Thyroid gland (tissue), 4 donors: Measurements from ENCODE around the gene TRIM71. TPM values are rescaled to one million over a fixed set of nuclear protein-coding genes. Genes with fewer than 3 reads are reported as not detected.

Experiments
- DNase-seq, 2 donors: peaks; one replicate each; pipeline ENCODE4 v3.0.0-alpha.2; 2019
- H3K27ac ChIP-seq, 3 donors: fragments of 200-600 bp; sonication (generic); 1 replicate in 2 of 3; 2 replicates in 1 of 3; pipeline ENCODE4 v1.5.1; 2016 to 2019; ENCODE audit warnings: mild to moderate bottlenecking in 1 of 3, moderate library complexity in 1 of 3
- H3K27me3 ChIP-seq: fragments of 200-600 bp; sonication (generic); one replicate; pipeline ENCODE4 v1.5.1; 2019
- H3K36me3 ChIP-seq, 2 donors: fragments of 200-600 bp; sonication (generic); one replicate each; pipeline ENCODE4 v1.5.1; 2016 to 2019
- H3K4me1 ChIP-seq, 2 donors: fragments of 200-600 bp; sonication (generic); one replicate each; pipeline ENCODE4 v1.5.1; 2017 to 2019
- H3K4me3 ChIP-seq, 3 donors: fragments of 200-600 bp; sonication (generic); replicated peaks in 1 of 3; 1 replicate in 2 of 3; 2 replicates in 1 of 3; pipeline ENCODE4 v1.5.1; 2016; ENCODE audit warnings: mild to moderate bottlenecking in 1 of 3
- H3K9me3 ChIP-seq: fragments of 200-600 bp; sonication (generic); one replicate; pipeline ENCODE4 v1.5.1; 2017
- POLR2A ChIP-seq, 2 donors: fragments of 450-650 bp; IDR thresholded peaks; one replicate each; pipeline ENCODE4 v1.6.1; 2017; ENCODE audit warnings: antibody characterized with exemption in 2 of 2, mild to moderate bottlenecking in 2 of 2, moderate library complexity in 1 of 2
- WGBS, 2 donors: methylation state at CpG; one replicate each; pipeline ENCODE4 v1.1.5; 2017; 5-methylcytosine and 5-hydroxymethylcytosine counted together
- intact Hi-C: fragments of 100-400 bp; cut with DNase I; formaldehyde crosslinking; loops from one replicate; pipeline ENCODE4 v1.15.1; 2023
- total RNA-seq, 4 donors: library from RNA; depleted of rRNA; stranded (reverse); fragments of >200 nt; gene quantifications; one replicate each; pipeline ENCODE4 v1.2.3, GENCODE V29; 2016
- TF ChIP-seq, protein P1 (sequence below), 6 experiments: fragments of 200-600 bp in 3 of 6; fragments of 450-650 bp in 3 of 6; sonication (generic) in 3 of 6; IDR thresholded peaks; one replicate each; pipeline ENCODE4 v1.5.1; 2016 to 2019; ENCODE audit warnings: antibody characterized with exemption in 6 of 6, mild to moderate bottlenecking in 2 of 6, inconsistent platforms in 1 of 6, moderate library complexity in 1 of 6

TRIM71 gene
- total RNA-seq, 4 donors from 2014 or later = under 0.01 to 0.15 (median 0.13) TPM; not detected in 1

GRCh38 chr3:32897001-32897601, 79.3 kb downstream of the TRIM71 start:
- 92 to 93% methylated on average over 8 of the region's 8 CpGs for WGBS, 2 donors
- no peak overlapping the region for H3K4me3 ChIP-seq
- DNase-seq = no peak
- TF ChIP-seq, protein P1, sequence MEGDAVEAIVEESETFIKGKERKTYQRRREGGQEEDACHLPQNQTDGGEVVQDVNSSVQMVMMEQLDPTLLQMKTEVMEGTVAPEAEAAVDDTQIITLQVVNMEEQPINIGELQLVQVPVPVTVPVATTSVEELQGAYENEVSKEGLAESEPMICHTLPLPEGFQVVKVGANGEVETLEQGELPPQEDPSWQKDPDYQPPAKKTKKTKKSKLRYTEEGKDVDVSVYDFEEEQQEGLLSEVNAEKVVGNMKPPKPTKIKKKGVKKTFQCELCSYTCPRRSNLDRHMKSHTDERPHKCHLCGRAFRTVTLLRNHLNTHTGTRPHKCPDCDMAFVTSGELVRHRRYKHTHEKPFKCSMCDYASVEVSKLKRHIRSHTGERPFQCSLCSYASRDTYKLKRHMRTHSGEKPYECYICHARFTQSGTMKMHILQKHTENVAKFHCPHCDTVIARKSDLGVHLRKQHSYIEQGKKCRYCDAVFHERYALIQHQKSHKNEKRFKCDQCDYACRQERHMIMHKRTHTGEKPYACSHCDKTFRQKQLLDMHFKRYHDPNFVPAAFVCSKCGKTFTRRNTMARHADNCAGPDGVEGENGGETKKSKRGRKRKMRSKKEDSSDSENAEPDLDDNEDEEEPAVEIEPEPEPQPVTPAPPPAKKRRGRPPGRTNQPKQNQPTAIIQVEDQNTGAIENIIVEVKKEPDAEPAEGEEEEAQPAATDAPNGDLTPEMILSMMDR (IDR thresholded peaks at IDR 0.05) = no peak
- no peak for TF ChIP-seq POLR2A (IDR thresholded peaks at IDR 0.05)
- H3K27ac ChIP-seq = no peak overlapping the region
- H3K4me1 ChIP-seq = peaks cover 0 to 3% of the 10 kb centered on the region in 2 donors
- H3K9me3 ChIP-seq = no peaks in the 10 kb centered on the region
- H3K27me3 ChIP-seq = no peaks in the 10 kb centered on the region
- intact Hi-C loops = no loop called here
- no peaks in the 10 kb centered on the region for H3K36me3 ChIP-seq

DNA sequence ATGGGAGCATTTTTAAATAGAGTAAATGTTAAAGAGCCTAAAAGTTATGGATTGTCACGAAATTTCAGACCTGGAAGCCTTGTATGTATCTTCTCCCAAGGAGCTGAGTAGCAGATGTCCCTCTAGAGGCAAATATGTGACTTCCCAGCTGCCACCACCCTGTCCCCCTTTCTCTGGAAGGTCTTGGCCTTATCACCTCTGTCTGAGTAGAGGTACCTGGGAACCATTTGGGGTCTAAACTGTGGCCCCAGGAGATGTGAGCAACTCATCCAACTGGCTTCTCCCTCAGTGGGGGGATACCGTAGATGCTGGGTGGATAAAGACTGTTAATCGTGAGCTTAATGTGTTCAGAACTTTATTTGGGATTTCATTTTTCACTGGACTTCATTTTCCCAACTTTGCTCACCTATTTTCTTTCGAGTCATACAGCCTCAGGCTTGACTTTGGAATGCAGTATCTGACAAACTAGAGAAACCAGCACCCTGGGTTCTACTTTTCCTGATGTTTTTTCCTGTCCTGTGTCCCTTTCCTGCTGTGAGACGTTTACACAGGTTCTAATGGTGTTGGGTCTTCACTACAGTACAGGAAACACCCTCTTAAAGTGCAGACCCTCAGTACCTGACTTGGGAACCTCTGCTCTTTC, 80.3 kb downstream of the TRIM71 start:
- H3K36me3 ChIP-seq = no peaks in the 10 kb centered on the region
- no peak overlapping the region for H3K27ac ChIP-seq
- H3K9me3 ChIP-seq = no peaks in the 10 kb centered on the region
- 86 to 89% methylated on average over 5 of the region's 5 CpGs for WGBS, 2 donors
- peaks cover 0 to 3% of the 10 kb centered on the region in 2 donors for H3K4me1 ChIP-seq
- no peak for DNase-seq
- no peaks in the 10 kb centered on the region for H3K27me3 ChIP-seq
- TF ChIP-seq, protein P1 (IDR thresholded peaks at IDR 0.05) = no peak
- TF ChIP-seq POLR2A (IDR thresholded peaks at IDR 0.05) = no peak
- H3K4me3 ChIP-seq = no peak overlapping the region
- intact Hi-C loops = no loop called here

DNA sequence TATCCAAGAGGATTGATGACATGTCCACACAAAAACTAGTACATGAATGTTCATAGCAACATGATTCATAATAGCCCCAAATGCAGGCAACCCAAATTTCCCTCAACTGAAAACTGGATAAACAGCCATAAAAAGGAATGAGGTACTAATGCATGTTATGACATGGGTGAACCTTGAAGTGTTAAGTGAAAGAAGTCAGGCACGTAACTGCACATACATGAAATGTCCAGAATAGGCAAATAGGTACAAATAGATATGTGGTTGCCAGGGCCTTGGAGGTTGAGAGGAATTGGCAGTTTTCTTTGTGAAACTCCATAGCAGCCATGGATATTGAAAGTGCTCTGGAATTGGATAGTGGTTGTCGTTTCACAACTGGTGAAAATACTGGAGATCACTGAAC, 81.5 kb downstream of the TRIM71 start:
- no peaks in the 10 kb centered on the region for H3K9me3 ChIP-seq
- intact Hi-C loops = no loop called here
- 96 to 97% methylated on average over 2 of the region's 2 CpGs for WGBS, 2 donors
- TF ChIP-seq, protein P1 (IDR thresholded peaks at IDR 0.05) = no peak
- no peak for TF ChIP-seq POLR2A (IDR thresholded peaks at IDR 0.05)
- no peaks in the 10 kb centered on the region for H3K36me3 ChIP-seq
- no peaks in the 10 kb centered on the region for H3K27me3 ChIP-seq
- H3K4me1 ChIP-seq = peaks cover 0 to 3% of the 10 kb centered on the region in 2 donors
- H3K27ac ChIP-seq = no peak overlapping the region
- no peak for DNase-seq
- no peak overlapping the region for H3K4me3 ChIP-seq

GRCh38 chr3:32901005-32901932, 83.5 kb downstream of the TRIM71 start:
- H3K27me3 ChIP-seq = no peaks in the 10 kb centered on the region

More at GRCh38 chr3:32901005-32901932, 83.5 kb downstream of the TRIM71 start:
- intact Hi-C loops = no loop called here
- Histone ChIP-seq H3K4me3 (no peak overlapping the region), H3K9me3 (no peaks in the 10 kb centered on the region), H3K36me3 (no peaks in the 10 kb centered on the region), H3K27ac (no peak overlapping the region), H3K4me1 (peaks cover 0 to 2% of the 10 kb centered on the region in 2 donors)
- DNase-seq = no peak
- WGBS, 2 donors = 76 to 83% methylated on average over 7 of the region's 7 CpGs
- TF ChIP-seq, protein P1 (IDR thresholded peaks at IDR 0.05) = no peak
- no peak for TF ChIP-seq POLR2A (IDR thresholded peaks at IDR 0.05)
